Neural cell (in vitro differentiated cells): ENCODE measurements around the gene SLX4. TPM values are rescaled to one million over a fixed set of nuclear protein-coding genes. Genes with fewer than 3 reads are reported as not detected.

ENCODE experiments used
- H2AFZ ChIP-seq: fragments of 200-600, 300-800 bp; sonication (generic), shearing (Covaris generic); 2 replicates; pipeline ENCODE4 v1.6.0; 2014; ENCODE audit warnings: low read depth, mild to moderate bottlenecking, antibody characterized with exemption, low read length, moderate library complexity
- H3F3A ChIP-seq: fragments of 200-600 bp; shearing (Covaris generic); 2 replicates; pipeline ENCODE4 v1.6.1; 2016; ENCODE audit warnings: mild to moderate bottlenecking, moderate library complexity, mixed read lengths, antibody characterized with exemption, low read length; ENCODE audit not compliant: insufficient read depth, poor library complexity, severe bottlenecking
- H3K27ac ChIP-seq: fragments of 200-600, 300-800 bp; sonication (generic), shearing (Covaris generic); 2 replicates; pipeline ENCODE4 v1.5.1; 2014; ENCODE audit warnings: mild to moderate bottlenecking, low read length, moderate library complexity
- H3K27me3 ChIP-seq: fragments of 300-800, 200-600 bp; sonication (generic), shearing (Covaris generic); 2 replicates; pipeline ENCODE4 v1.6.0; 2014; ENCODE audit warnings: mild to moderate bottlenecking, low read depth, low read length, moderate library complexity; ENCODE audit not compliant: insufficient read depth
- H3K36me3 ChIP-seq: fragments of 300-800, 200-600 bp; sonication (generic), shearing (Covaris generic); 2 replicates; pipeline ENCODE4 v1.5.1; 2014; ENCODE audit warnings: mild to moderate bottlenecking, antibody characterized with exemption, low read length, moderate library complexity; ENCODE audit not compliant: insufficient read depth
- H3K4me2 ChIP-seq: fragments of 300-800, 200-600 bp; sonication (generic), shearing (Covaris generic); 2 replicates; pipeline ENCODE4 v1.6.0; 2014; ENCODE audit warnings: mild to moderate bottlenecking, low read length
- H3K4me3 ChIP-seq: fragments of 300-800, 200-600 bp; sonication (generic), shearing (Covaris generic); 2 replicates; pipeline ENCODE4 v1.5.1; 2014; ENCODE audit warnings: mild to moderate bottlenecking, low read length, moderate library complexity
- H3K79me2 ChIP-seq: fragments of 200-600 bp; shearing (Covaris generic); replicated peaks from 2 replicates; pipeline ENCODE4 v1.6.0; 2014; ENCODE audit warnings: mild to moderate bottlenecking, low read length, moderate library complexity; ENCODE audit not compliant: insufficient read depth
- H3K9ac ChIP-seq: fragments of 300-800, 200-600 bp; sonication (generic), shearing (Covaris generic); 2 replicates; pipeline ENCODE4 v1.6.1; 2016; ENCODE audit warnings: mild to moderate bottlenecking, low read length, mixed read lengths
- H3K9me2 ChIP-seq: fragments of 200-600 bp; shearing (Covaris generic); 2 replicates; pipeline ENCODE4 v1.6.1; 2016; ENCODE audit warnings: mild to moderate bottlenecking, low read length, mixed read lengths; ENCODE audit not compliant: insufficient read depth
- H3K9me3 ChIP-seq: fragments of 200-600, 300-800 bp; sonication (generic), shearing (Covaris generic); 2 replicates; pipeline ENCODE4 v1.6.1; 2016; ENCODE audit warnings: mild to moderate bottlenecking, mixed run types, low read length, moderate library complexity, mixed read lengths
- H4K20me1 ChIP-seq: fragments of 200-600 bp; shearing (Covaris generic); 2 replicates; pipeline ENCODE4 v1.6.1; 2016; ENCODE audit warnings: mild to moderate bottlenecking, mixed run types; ENCODE audit not compliant: insufficient read depth
- EP300 ChIP-seq: fragments of 450-650 bp; conservative IDR thresholded peaks from 2 replicates; pipeline ENCODE4 v1.6.1; 2014; ENCODE audit warnings: antibody characterized with exemption, mild to moderate bottlenecking, moderate library complexity; ENCODE audit not compliant: poor library complexity, severe bottlenecking
- EZH2 ChIP-seq: fragments of 200-600, 300-800 bp; shearing (Covaris generic), sonication (generic); IDR thresholded peaks from 2 replicates; pipeline ENCODE4 v1.6.1; 2014; ENCODE audit warnings: antibody characterized with exemption, low read length, borderline replicate concordance, mild to moderate bottlenecking; ENCODE audit not compliant: insufficient read depth, poor library complexity, severe bottlenecking
- MXI1 ChIP-seq: fragments of 450-650 bp; conservative IDR thresholded peaks from 2 replicates; pipeline ENCODE4 v1.6.1; 2014; ENCODE audit warnings: antibody characterized with exemption, mild to moderate bottlenecking; ENCODE audit not compliant: poor library complexity, severe bottlenecking
- POLR2AphosphoS5 ChIP-seq: IDR thresholded peaks from 2 replicates; pipeline ENCODE4 v1.6.1; 2012
- RAD21 ChIP-seq: fragments of 450-650 bp; conservative IDR thresholded peaks from 2 replicates; pipeline ENCODE4 v1.6.1; 2014; ENCODE audit warnings: antibody characterized with exemption, mild to moderate bottlenecking, moderate library complexity
- SMC3 ChIP-seq: fragments of 450-650 bp; conservative IDR thresholded peaks from 2 replicates; pipeline ENCODE4 v1.6.1; 2014; ENCODE audit warnings: antibody characterized with exemption, mild to moderate bottlenecking, moderate library complexity; ENCODE audit not compliant: poor library complexity
- TAF1 ChIP-seq: IDR thresholded peaks from 2 replicates; pipeline ENCODE4 v1.6.1; 2012; ENCODE audit warnings: low read depth
- polyA plus RNA-seq: library from polyadenylated mRNA; depleted of rRNA; stranded (reverse); fragments of >200 nt; gene quantifications from 2 replicates; pipeline ENCODE4 v1.2.3, GENCODE V29; 2014
- TF ChIP-seq, protein P1 (sequence below): IDR thresholded peaks from 2 replicates; pipeline ENCODE4 v1.6.1; 2012; ENCODE audit warnings: borderline replicate concordance
- TF ChIP-seq, protein P2 (sequence below): fragments of 450-650 bp; IDR thresholded peaks from 2 replicates; pipeline ENCODE4 v1.5.1; 2014; ENCODE audit warnings: antibody characterized with exemption, mild to moderate bottlenecking, moderate library complexity; ENCODE audit not compliant: poor library complexity, severe bottlenecking

The SLX4 gene
- polyA plus RNA-seq, 1 donor from 2014 or later, result 2.9 TPM

DNA sequence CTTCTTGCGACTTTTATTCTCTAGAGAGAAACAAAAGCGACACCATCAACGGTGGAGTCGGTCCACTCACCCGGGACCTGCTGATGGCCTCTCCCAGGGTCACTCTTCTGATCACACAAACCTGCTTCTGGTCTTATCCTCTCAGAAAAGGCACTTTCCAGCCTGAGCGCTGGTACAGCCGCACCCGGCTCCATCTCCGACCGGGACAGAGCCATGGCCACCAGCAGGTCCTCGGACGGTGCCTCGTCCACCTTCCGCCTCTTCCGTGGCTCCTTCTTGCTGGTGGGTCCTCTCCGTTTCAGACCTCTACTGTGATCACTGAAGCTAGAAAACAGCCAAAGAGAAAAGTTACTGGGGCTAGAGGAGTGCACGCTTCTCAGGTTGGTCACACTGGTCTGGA lies 13.7 kb downstream of the SLX4 start:
- Histone ChIP-seq H3K27me3 (no peaks in the 10 kb centered on the region), H3K36me3 (peaks cover 18% of the 10 kb centered on the region), H3K9me3 (peaks cover 4% of the 10 kb centered on the region), H3K9me2 (no peaks in the 10 kb centered on the region), H3F3A (no peaks in the 10 kb centered on the region), H3K27ac (no peak overlapping the region), H3K4me2 (no peak overlapping the region), H3K4me3 (no peak overlapping the region), H2AFZ (no peak overlapping the region), H4K20me1 (no peaks in the 10 kb centered on the region), H3K79me2 (no peaks in the 10 kb centered on the region), H3K9ac (no peak overlapping the region)
- TF ChIP-seq EZH2, result no peak
- TF ChIP-seq, protein P1, sequence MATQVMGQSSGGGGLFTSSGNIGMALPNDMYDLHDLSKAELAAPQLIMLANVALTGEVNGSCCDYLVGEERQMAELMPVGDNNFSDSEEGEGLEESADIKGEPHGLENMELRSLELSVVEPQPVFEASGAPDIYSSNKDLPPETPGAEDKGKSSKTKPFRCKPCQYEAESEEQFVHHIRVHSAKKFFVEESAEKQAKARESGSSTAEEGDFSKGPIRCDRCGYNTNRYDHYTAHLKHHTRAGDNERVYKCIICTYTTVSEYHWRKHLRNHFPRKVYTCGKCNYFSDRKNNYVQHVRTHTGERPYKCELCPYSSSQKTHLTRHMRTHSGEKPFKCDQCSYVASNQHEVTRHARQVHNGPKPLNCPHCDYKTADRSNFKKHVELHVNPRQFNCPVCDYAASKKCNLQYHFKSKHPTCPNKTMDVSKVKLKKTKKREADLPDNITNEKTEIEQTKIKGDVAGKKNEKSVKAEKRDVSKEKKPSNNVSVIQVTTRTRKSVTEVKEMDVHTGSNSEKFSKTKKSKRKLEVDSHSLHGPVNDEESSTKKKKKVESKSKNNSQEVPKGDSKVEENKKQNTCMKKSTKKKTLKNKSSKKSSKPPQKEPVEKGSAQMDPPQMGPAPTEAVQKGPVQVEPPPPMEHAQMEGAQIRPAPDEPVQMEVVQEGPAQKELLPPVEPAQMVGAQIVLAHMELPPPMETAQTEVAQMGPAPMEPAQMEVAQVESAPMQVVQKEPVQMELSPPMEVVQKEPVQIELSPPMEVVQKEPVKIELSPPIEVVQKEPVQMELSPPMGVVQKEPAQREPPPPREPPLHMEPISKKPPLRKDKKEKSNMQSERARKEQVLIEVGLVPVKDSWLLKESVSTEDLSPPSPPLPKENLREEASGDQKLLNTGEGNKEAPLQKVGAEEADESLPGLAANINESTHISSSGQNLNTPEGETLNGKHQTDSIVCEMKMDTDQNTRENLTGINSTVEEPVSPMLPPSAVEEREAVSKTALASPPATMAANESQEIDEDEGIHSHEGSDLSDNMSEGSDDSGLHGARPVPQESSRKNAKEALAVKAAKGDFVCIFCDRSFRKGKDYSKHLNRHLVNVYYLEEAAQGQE, result no peak
- TF ChIP-seq POLR2AphosphoS5, result no peak
- TF ChIP-seq SMC3, result no peak
- TF ChIP-seq MXI1, result no peak

DNA sequence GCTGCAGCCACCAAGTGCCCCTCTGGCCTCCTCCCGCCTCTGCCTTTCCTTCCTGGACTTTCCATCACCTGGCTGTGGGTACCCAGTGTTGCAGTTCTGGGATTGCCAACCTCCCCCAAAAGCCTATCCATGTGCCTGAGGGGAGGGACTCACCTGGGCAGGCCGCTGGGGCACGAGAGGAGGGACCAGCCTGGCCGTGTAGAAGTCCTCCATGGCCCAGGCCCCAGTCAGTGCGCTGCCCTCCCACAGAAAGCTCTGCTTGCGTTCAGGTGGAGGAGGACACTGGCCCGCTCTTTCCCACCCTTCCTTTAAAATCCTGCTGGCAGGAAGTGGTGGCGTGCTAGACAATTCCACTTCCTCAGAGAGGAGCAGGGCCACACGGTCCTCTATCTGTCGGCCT lies 14.2 kb downstream of the SLX4 start:
- no peak overlapping the region for H3K4me3 ChIP-seq

More for the DNA sequence above, 14.2 kb downstream of the SLX4 start:
- H3K9ac ChIP-seq, result no peak overlapping the region
- H4K20me1 ChIP-seq, result no peaks in the 10 kb centered on the region
- H3F3A ChIP-seq, result no peaks in the 10 kb centered on the region
- peaks cover 18% of the 10 kb centered on the region for H3K36me3 ChIP-seq
- H3K27ac ChIP-seq, result no peak overlapping the region
- H3K4me2 ChIP-seq, result no peak overlapping the region
- H3K27me3 ChIP-seq, result no peaks in the 10 kb centered on the region
- TF ChIP-seq, protein P2, sequence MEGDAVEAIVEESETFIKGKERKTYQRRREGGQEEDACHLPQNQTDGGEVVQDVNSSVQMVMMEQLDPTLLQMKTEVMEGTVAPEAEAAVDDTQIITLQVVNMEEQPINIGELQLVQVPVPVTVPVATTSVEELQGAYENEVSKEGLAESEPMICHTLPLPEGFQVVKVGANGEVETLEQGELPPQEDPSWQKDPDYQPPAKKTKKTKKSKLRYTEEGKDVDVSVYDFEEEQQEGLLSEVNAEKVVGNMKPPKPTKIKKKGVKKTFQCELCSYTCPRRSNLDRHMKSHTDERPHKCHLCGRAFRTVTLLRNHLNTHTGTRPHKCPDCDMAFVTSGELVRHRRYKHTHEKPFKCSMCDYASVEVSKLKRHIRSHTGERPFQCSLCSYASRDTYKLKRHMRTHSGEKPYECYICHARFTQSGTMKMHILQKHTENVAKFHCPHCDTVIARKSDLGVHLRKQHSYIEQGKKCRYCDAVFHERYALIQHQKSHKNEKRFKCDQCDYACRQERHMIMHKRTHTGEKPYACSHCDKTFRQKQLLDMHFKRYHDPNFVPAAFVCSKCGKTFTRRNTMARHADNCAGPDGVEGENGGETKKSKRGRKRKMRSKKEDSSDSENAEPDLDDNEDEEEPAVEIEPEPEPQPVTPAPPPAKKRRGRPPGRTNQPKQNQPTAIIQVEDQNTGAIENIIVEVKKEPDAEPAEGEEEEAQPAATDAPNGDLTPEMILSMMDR, result no peak
- TF ChIP-seq SMC3, result no peak
- no peak for TF ChIP-seq MXI1
- no peak for TF ChIP-seq EZH2
- TF ChIP-seq RAD21, result no peak
- no peak for TF ChIP-seq EP300
- no peak for TF ChIP-seq TAF1
- TF ChIP-seq, protein P1, result no peak
- no peak for TF ChIP-seq POLR2AphosphoS5
- H3K79me2 ChIP-seq, result no peaks in the 10 kb centered on the region
- peaks cover 4% of the 10 kb centered on the region for H3K9me3 ChIP-seq
- no peak overlapping the region for H2AFZ ChIP-seq
- no peaks in the 10 kb centered on the region for H3K9me2 ChIP-seq
